Keratinocyte (primary cell): ENCODE results near the gene THRB. TPM values are rescaled to one million over a fixed set of nuclear protein-coding genes. Genes with fewer than 3 reads are reported as not detected.

ENCODE experiments used
- DNase-seq: peaks from one replicate; pipeline ENCODE4 v3.0.0-alpha.2; 2011; ENCODE audit warnings: low read depth, missing footprints, low spot score
- FAIRE-seq: peaks from 2 replicates; lab custom pipeline; 2011; peaks lifted over from hg19 to GRCh38; lab: Jason Lieb, UNC
- H2AFZ ChIP-seq: 2 replicates; pipeline ENCODE4 v1.6.0; 2012; ENCODE audit warnings: low read length, control low read depth, inconsistent platforms; ENCODE audit not compliant: control insufficient read depth
- H3K27ac ChIP-seq: 2 replicates; pipeline ENCODE4 v1.5.1; 2011; ENCODE audit warnings: low read length; ENCODE audit not compliant: control insufficient read depth, insufficient read depth
- H3K27me3 ChIP-seq: 3 replicates; pipeline ENCODE4 v1.6.0; 2011; ENCODE audit warnings: low read length; ENCODE audit not compliant: control insufficient read depth, insufficient read depth; ENCODE audit errors: extremely low read depth
- H3K36me3 ChIP-seq, 2 experiments: 2 replicates in 1 of 2; 3 replicates in 1 of 2; pipeline ENCODE4 v1.5.1; 2011; ENCODE audit warnings: low read length in 2 of 2, mild to moderate bottlenecking in 1 of 2; ENCODE audit not compliant: control insufficient read depth in 2 of 2, insufficient read depth in 2 of 2; ENCODE audit errors: extremely low read depth in 1 of 2
- H3K4me1 ChIP-seq: 3 replicates; pipeline ENCODE4 v1.5.1; 2011; ENCODE audit warnings: low read length; ENCODE audit not compliant: control insufficient read depth, insufficient read depth; ENCODE audit errors: extremely low read depth
- H3K4me2 ChIP-seq: 3 replicates; pipeline ENCODE4 v1.6.0; 2011; ENCODE audit warnings: low read depth, low read length; ENCODE audit not compliant: control insufficient read depth, insufficient read depth; ENCODE audit errors: extremely low read depth
- H3K4me3 ChIP-seq, 3 experiments: fragments of 200-600 bp in 1 of 3; sonication (generic) in 1 of 3; 2 replicates in 2 of 3; 3 replicates in 1 of 3; pipeline ENCODE4 v1.5.1; 2011 to 2016; ENCODE audit warnings: low read length in 3 of 3, mild to moderate bottlenecking in 3 of 3, control low read depth in 2 of 3, inconsistent platforms in 1 of 3, low read depth in 1 of 3, mixed read lengths in 1 of 3, mixed run types in 1 of 3, moderate library complexity in 1 of 3; ENCODE audit not compliant: control insufficient read depth in 2 of 3, insufficient read depth in 2 of 3; ENCODE audit errors: extremely low read depth in 1 of 3
- H3K79me2 ChIP-seq: 2 replicates; pipeline ENCODE4 v1.6.0; 2012; ENCODE audit warnings: low read length; ENCODE audit not compliant: control insufficient read depth, insufficient read depth
- H3K9ac ChIP-seq: 3 replicates; pipeline ENCODE4 v1.6.0; 2011; ENCODE audit warnings: low read length; ENCODE audit not compliant: control insufficient read depth, insufficient read depth; ENCODE audit errors: extremely low read depth
- H3K9me1 ChIP-seq: 3 replicates; pipeline ENCODE4 v1.6.0; 2011; ENCODE audit warnings: low read length; ENCODE audit not compliant: control insufficient read depth, insufficient read depth; ENCODE audit errors: extremely low read depth
- H3K9me3 ChIP-seq: 2 replicates; pipeline ENCODE4 v1.5.1; 2012; ENCODE audit warnings: low read depth, low read length; ENCODE audit not compliant: control insufficient read depth
- H4K20me1 ChIP-seq: 3 replicates; pipeline ENCODE4 v1.6.0; 2011; ENCODE audit warnings: low read length; ENCODE audit not compliant: control insufficient read depth, insufficient read depth; ENCODE audit errors: extremely low read depth
- CTCF ChIP-seq, 3 experiments: IDR thresholded peaks in 1 of 3; conservative IDR thresholded peaks in 1 of 3; optimal IDR thresholded peaks in 1 of 3; 2 replicates in 2 of 3; 3 replicates in 1 of 3; pipeline versions ENCODE3 to v1.5.1; 2011; ENCODE audit warnings: low read length in 3 of 3, mild to moderate bottlenecking in 3 of 3, moderate library complexity in 2 of 3, control low read depth in 1 of 3, inconsistent platforms in 1 of 3; ENCODE audit not compliant: insufficient read depth in 2 of 3; ENCODE audit errors: extremely low read depth in 1 of 3
- EZH2 ChIP-seq: IDR thresholded peaks from one replicate; pipeline ENCODE4 v1.6.1; 2012; ENCODE audit warnings: inconsistent platforms, mild to moderate bottlenecking, low read length, moderate library complexity
- dilution Hi-C: fragments of 300-500 bp; cut with MboI; formaldehyde crosslinking; loops from one replicate; pipeline ENCODE4 v1.7.0; 2020; ENCODE audit warnings: low sequenced_read_pairs; ENCODE audit not compliant: extremely low pct_ligation_motif_present
- polyA plus RNA-seq, 5 experiments: library from polyadenylated mRNA; depleted of rRNA in 3 of 5; stranded (reverse) in 3 of 5; stranded (forward) in 1 of 5; unstranded in 1 of 5; fragments of >200 nt; gene quantifications; 1 replicate in 1 of 5; 2 replicates in 3 of 5; 3 replicates in 1 of 5; pipeline versions ENCODE4 v1.2.1 to v1.2.3, GENCODE V29; 2011 to 2012; ENCODE audit warnings: missing spikeins in 2 of 5, low read depth in 1 of 5, low replicate concordance in 1 of 5

Gene THRB
- polyA plus RNA-seq, 1 donor (not counting 4 experiments of a cell fraction or from before 2014, with no cell fraction given) = 2.6 TPM

DNA sequence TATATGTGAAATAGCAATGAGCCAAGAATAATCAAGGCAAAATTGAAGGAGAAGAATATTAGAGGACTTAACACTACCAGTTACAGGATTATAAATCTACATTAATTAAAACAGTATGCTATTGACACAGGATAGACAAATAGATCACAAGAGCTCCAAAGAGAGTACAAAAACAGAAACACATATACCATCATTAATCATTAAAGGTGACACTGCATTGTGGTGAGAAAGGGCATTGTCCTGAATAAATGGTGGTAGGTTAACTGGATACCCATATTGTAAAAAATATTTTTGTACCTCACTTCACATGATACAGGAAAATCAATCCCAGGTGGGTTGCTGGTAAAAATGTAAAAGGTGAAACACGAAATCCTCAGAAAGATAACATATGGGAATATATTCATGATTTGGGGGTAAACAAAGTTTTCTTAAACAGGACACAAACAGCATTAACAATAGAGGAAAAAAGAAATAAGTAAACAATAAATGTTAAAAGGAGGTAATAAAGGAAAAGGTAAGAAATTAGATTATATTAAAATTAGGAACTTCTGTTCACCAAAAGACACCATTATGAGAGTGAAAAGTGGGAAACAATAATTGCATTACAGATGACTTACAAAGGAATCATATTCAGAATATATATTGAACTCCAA, 145.2 kb downstream of the THRB start:
- dilution Hi-C loops = no loop called here
- H3K4me3 ChIP-seq = no peak overlapping the region
- no peak overlapping the region for H2AFZ ChIP-seq
- H3K27me3 ChIP-seq = no peaks in the 10 kb centered on the region
- H3K4me1 ChIP-seq = peaks cover 5% of the 10 kb centered on the region
- H3K9me1 ChIP-seq = no peaks in the 10 kb centered on the region
- no peak overlapping the region for H3K27ac ChIP-seq
- no peak for TF ChIP-seq EZH2
- TF ChIP-seq CTCF (optimal IDR thresholded peaks at IDR 0.05 in 1 of 3, IDR thresholded peaks at IDR 0.05 in 1 of 3, conservative IDR thresholded peaks at IDR 0.05 in 1 of 3; ENCODE audit: extremely low read depth in 1 of 3, insufficient read depth in 2 of 3, low read length in 3 of 3) = no peak
- no peaks in the 10 kb centered on the region for H3K36me3 ChIP-seq
- no peak overlapping the region for H3K4me2 ChIP-seq
- H4K20me1 ChIP-seq = no peaks in the 10 kb centered on the region
- H3K79me2 ChIP-seq = no peaks in the 10 kb centered on the region
- FAIRE-seq (no peak), DNase-seq (no peak)
- no peak overlapping the region for H3K9ac ChIP-seq
- no peaks in the 10 kb centered on the region for H3K9me3 ChIP-seq

- no peak overlapping the region for H3K4me3 ChIP-seq
- FAIRE-seq = no peak
Observed at GRCh38 chr3:24348348-24348747, 146.3 kb downstream of the THRB start.

More at GRCh38 chr3:24348348-24348747, 146.3 kb downstream of the THRB start:
- no peak for DNase-seq
- Histone ChIP-seq H3K79me2 (no peaks in the 10 kb centered on the region), H3K4me2 (no peak overlapping the region), H3K36me3 (no peaks in the 10 kb centered on the region), H3K9me3 (no peaks in the 10 kb centered on the region), H3K27me3 (no peaks in the 10 kb centered on the region), H3K27ac (no peak overlapping the region), H3K9me1 (no peaks in the 10 kb centered on the region), H2AFZ (no peak overlapping the region), H3K9ac (no peak overlapping the region), H3K4me1 (peaks cover 5% of the 10 kb centered on the region), H4K20me1 (no peaks in the 10 kb centered on the region)
- TF ChIP-seq CTCF (optimal IDR thresholded peaks at IDR 0.05 in 1 of 3, IDR thresholded peaks at IDR 0.05 in 1 of 3, conservative IDR thresholded peaks at IDR 0.05 in 1 of 3; ENCODE audit: extremely low read depth in 1 of 3, insufficient read depth in 2 of 3, low read length in 3 of 3) = no peak
- dilution Hi-C loops = no loop called here
